ENCODE data around the gene ASAH2.

ASAH2 gene

GRCh38 chr10:50281210-50281966 is 30.1 kb upstream of the ASAH2 start:
- TF ChIP-seq EGR1 (IDR thresholded peaks at IDR 0.05) (no peak), YY1 (IDR thresholded peaks at IDR 0.05; ENCODE audit: low read depth) (no peak), REST (IDR thresholded peaks at IDR 0.05; ENCODE audit: low read depth) (no peak), TEAD4 (IDR thresholded peaks at IDR 0.05) (no peak), ZBTB7A (IDR thresholded peaks at IDR 0.05; ENCODE audit: low read depth) (no peak), EP300 (IDR thresholded peaks at IDR 0.05; ENCODE audit: borderline replicate concordance) (no peak), NFIC (IDR thresholded peaks at IDR 0.05) (no peak), MAX (IDR thresholded peaks at IDR 0.05) (no peak), TAF1 (IDR thresholded peaks at IDR 0.05; ENCODE audit: low read depth) (no peak), RAD21 (IDR thresholded peaks at IDR 0.05; ENCODE audit: low read depth) (no peak), USF1 (IDR thresholded peaks at IDR 0.05) (no peak)

GRCh38 chr10:50280049-50280841 is 28.9 kb upstream of the ASAH2 start:
- TF ChIP-seq EP300 (IDR thresholded peaks at IDR 0.05; ENCODE audit: borderline replicate concordance) = no peak
- TF ChIP-seq FOXM1 (IDR thresholded peaks at IDR 0.05; ENCODE audit: borderline replicate concordance, low read depth) = no peak
- no peak for TF ChIP-seq RAD21 (IDR thresholded peaks at IDR 0.05; ENCODE audit: low read depth)
- TF ChIP-seq MAX (IDR thresholded peaks at IDR 0.05) = no peak
- TF ChIP-seq YY1 (IDR thresholded peaks at IDR 0.05; ENCODE audit: low read depth) = no peak
- TF ChIP-seq CREB1 (IDR thresholded peaks at IDR 0.05; ENCODE audit: low read depth) = no peak
- no peak for TF ChIP-seq CEBPB (IDR thresholded peaks at IDR 0.05)
- TF ChIP-seq TEAD4 (IDR thresholded peaks at IDR 0.05) = no peak
- TF ChIP-seq NFIC (IDR thresholded peaks at IDR 0.05) = no peak
- no peak for TF ChIP-seq EGR1 (IDR thresholded peaks at IDR 0.05)
- TF ChIP-seq USF1 (IDR thresholded peaks at IDR 0.05) = no peak
- no peak for TF ChIP-seq TCF12 (IDR thresholded peaks at IDR 0.05; ENCODE audit: low read depth)
- TF ChIP-seq TAF1 (IDR thresholded peaks at IDR 0.05; ENCODE audit: low read depth) = no peak
- TF ChIP-seq ZBTB7A (IDR thresholded peaks at IDR 0.05; ENCODE audit: low read depth) = no peak
- no peak for TF ChIP-seq REST (IDR thresholded peaks at IDR 0.05; ENCODE audit: low read depth)

- TF ChIP-seq FOXM1 (IDR thresholded peaks at IDR 0.05; ENCODE audit: borderline replicate concordance, low read depth) (no peak), REST (IDR thresholded peaks at IDR 0.05; ENCODE audit: low read depth) (no peak), RAD21 (IDR thresholded peaks at IDR 0.05; ENCODE audit: low read depth) (no peak), EP300 (IDR thresholded peaks at IDR 0.05; ENCODE audit: borderline replicate concordance) (no peak), NFIC (IDR thresholded peaks at IDR 0.05) (no peak), EGR1 (IDR thresholded peaks at IDR 0.05) (no peak), ZBTB7A (IDR thresholded peaks at IDR 0.05; ENCODE audit: low read depth) (no peak), TEAD4 (IDR thresholded peaks at IDR 0.05) (no peak), MAX (IDR thresholded peaks at IDR 0.05) (no peak), CEBPB (IDR thresholded peaks at IDR 0.05) (no peak)
Observed at GRCh38 chr10:50279489-50279888, 28.2 kb upstream of the ASAH2 start.
